Esophagus muscularis mucosa (tissue), 3 donors: ENCODE measurements around the gene CARD6.
"Not testable (repeated sequence)": the region's sequence is repeated elsewhere in the genome, so short reads cannot be mapped to it uniquely, and the experiment has no call there.

ENCODE experiments used
- CTCF ChIP-seq, 3 experiments: fragments of 200-600 bp in 2 of 3; fragments of 450-650 bp in 1 of 3; sonication (generic) in 2 of 3; IDR thresholded peaks; one replicate each; pipeline ENCODE4 v1.5.1; 2017 to 2019; ENCODE audit warnings: antibody characterized with exemption in 3 of 3, mild to moderate bottlenecking in 2 of 3, moderate library complexity in 1 of 3
- POLR2AphosphoS5 ChIP-seq, 2 donors: sonication (generic); formaldehyde crosslinking; IDR thresholded peaks; one replicate each; pipeline ENCODE4 v1.6.1; 2017; ENCODE audit warnings: antibody characterized with exemption in 2 of 2

GRCh38 chr5:40895440-40896425, 54.6 kb downstream of the CARD6 start:
- TF ChIP-seq POLR2AphosphoS5, CTCF (IDR thresholded peaks at IDR 0.05): not testable (repeated sequence)
